Lung (tissue), 16 donors: ENCODE measurements around the gene TM6SF1. TPM values are rescaled to one million over a fixed set of nuclear protein-coding genes. Genes with fewer than 3 reads are reported as not detected.

Source experiments
- ATAC-seq: fragments of 200-7000 bp; cut with Tn5 transposase; one replicate; pipeline ENCODE4 v1.9.1; 2020; ENCODE audit warnings: moderate number of reproducible peaks; ENCODE audit not compliant: insufficient read depth, low FRiP score
- DNase-seq, 3 donors: peaks; one replicate each; pipeline ENCODE4 v3.0.0-alpha.2; 2013 to 2017
- H3K27ac ChIP-seq, 2 donors: one replicate each; pipeline ENCODE4 v1.5.1; 2013; ENCODE audit warnings: mild to moderate bottlenecking in 2 of 2, moderate library complexity in 2 of 2, control low read depth in 1 of 2, inconsistent platforms in 1 of 2, low read depth in 1 of 2, low read length in 1 of 2
- H3K27me3 ChIP-seq, 3 donors: one replicate each; pipeline ENCODE4 v1.5.1; 2013; ENCODE audit warnings: low read length in 2 of 3; ENCODE audit not compliant: control insufficient read depth in 3 of 3, insufficient read depth in 3 of 3
- H3K36me3 ChIP-seq, 4 donors: one replicate each; pipeline ENCODE4 v1.5.1; 2013; ENCODE audit warnings: low read length in 4 of 4, mild to moderate bottlenecking in 1 of 4, moderate library complexity in 1 of 4; ENCODE audit not compliant: control insufficient read depth in 4 of 4, insufficient read depth in 4 of 4
- H3K4me1 ChIP-seq, 5 donors: one replicate each; pipeline ENCODE4 v1.5.1; 2013; ENCODE audit warnings: low read length in 5 of 5, mild to moderate bottlenecking in 2 of 5, moderate library complexity in 1 of 5; ENCODE audit not compliant: control insufficient read depth in 5 of 5, insufficient read depth in 5 of 5
- H3K4me3 ChIP-seq: one replicate; pipeline ENCODE4 v1.5.1; 2013; ENCODE audit warnings: mild to moderate bottlenecking, control low read depth, moderate library complexity
- H3K9ac ChIP-seq, 2 donors: one replicate each; pipeline ENCODE4 v1.5.1; 2013; ENCODE audit warnings: low read length in 2 of 2, control low read depth in 1 of 2; ENCODE audit not compliant: insufficient read depth in 1 of 2
- H3K9me3 ChIP-seq, 4 donors: one replicate each; pipeline ENCODE4 v1.5.1; 2013; ENCODE audit warnings: low read length in 3 of 4, mild to moderate bottlenecking in 1 of 4, moderate library complexity in 1 of 4; ENCODE audit not compliant: control insufficient read depth in 4 of 4, insufficient read depth in 3 of 4
- WGBS, 2 donors: extraction: QIAGEN DNeasy Blood & Tissue Kit; methylation state at CpG; one replicate each; pipeline ENCODE4 v1.1.7; 2013; 5-methylcytosine and 5-hydroxymethylcytosine counted together
- long read RNA-seq, 5 donors: transcript quantifications; one replicate each; lab custom pipeline, GENCODE V29; 2026
- polyA plus RNA-seq, 2 donors: library from polyadenylated mRNA; stranded (reverse); fragments of 200-250 nt; gene quantifications; one replicate each; pipeline ENCODE4 v1.2.1, GENCODE V29; 2013
- total RNA-seq, 2 donors: library from RNA; depleted of rRNA in 1 of 2; stranded (reverse); fragments of >200 nt in 1 of 2; gene quantifications; one replicate each; pipeline ENCODE4 v1.2.1, GENCODE V29; 2014 to 2021
- TF ChIP-seq, protein P1 (sequence below): IDR thresholded peaks from 2 replicates; pipeline ENCODE4 v1.5.1; 2012; ENCODE audit warnings: mild to moderate bottlenecking; ENCODE audit errors: control extremely low read depth, extremely low read depth
- donor health status: control.
- donor health status: control.
- donor health status: Bipolar disorder and iron deficiency.
- donor health status: healthy.
- donor health status: DM: yes; HTN: yes; CAD: no.

Gene TM6SF1
- total RNA-seq (10 to 100 TPM in 1 of 2 donors, 1 to 10 TPM in 1; 4.3 to 15.8 TPM), polyA plus RNA-seq (10 to 100 TPM; 11.8 to 15.6 TPM)
- long read RNA-seq, donor 1, partial matches to known transcripts, result 21 of 22 reads
- long read RNA-seq, donor 1, other reads (novel, unspliced or antisense), result 0 of 22 reads
- long read RNA-seq, donor 2, partial matches to known transcripts, result 48 of 71 reads
- long read RNA-seq, donor 2, other reads (novel, unspliced or antisense), result 23 of 71 reads
- long read RNA-seq, donor 3, partial matches to known transcripts, result 40 of 60 reads
- long read RNA-seq, donor 3, other reads (novel, unspliced or antisense), result 20 of 60 reads
- long read RNA-seq, donor 4, partial matches to known transcripts, result 64 of 100 reads
- long read RNA-seq, donor 4, other reads (novel, unspliced or antisense), result 36 of 100 reads
- long read RNA-seq, donor 5, partial matches to known transcripts, result 117 of 168 reads
- long read RNA-seq, donor 5, other reads (novel, unspliced or antisense), result 51 of 168 reads

DNA sequence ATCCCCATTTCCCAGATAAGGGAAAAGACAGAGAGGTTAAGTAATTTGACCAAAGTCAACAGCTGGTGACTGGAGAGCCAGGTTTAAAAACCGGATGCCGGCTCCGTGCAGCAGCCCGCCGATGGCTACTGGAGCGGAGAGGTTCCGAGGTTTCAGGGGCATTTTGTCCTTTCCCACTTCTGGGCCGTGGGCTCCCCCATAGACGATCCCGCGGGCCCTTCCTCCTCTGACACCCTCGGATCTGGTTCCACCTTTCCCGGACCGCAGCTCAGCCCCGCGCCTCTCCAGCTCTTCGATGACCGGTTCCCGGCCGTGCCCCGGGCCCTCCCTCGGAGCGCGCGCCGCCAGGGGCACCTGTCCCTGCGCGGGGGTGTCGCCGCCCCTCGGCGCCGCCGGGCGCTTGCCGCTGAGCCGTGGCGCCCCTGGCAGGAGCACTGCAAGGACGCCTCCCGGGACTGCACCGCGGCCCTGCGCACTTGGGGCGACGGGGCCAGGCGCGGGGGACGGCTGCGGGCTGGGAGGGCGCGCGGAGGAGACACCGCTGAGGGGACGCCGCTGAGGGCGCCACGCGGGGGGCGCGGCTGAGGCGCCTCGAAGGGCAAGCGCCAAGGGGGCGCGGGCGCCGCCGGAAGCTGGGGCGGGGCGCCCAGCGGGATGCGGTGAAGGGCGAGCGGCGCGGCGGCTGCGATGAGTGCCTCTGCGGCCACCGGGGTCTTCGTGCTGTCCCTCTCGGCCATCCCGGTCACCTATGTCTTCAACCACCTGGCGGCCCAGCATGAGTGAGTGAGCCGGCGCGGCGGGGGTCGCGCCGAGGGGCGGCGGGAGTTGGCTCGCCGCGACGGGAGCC lies at the start of gene TM6SF1:
Gene TM6SF1, plus strand, starts transcription at position 652 of the 847 bp plus-strand sequence. Its CDS starts 36 bp downstream, at position 688.
- Histone ChIP-seq H3K9me3 (no peaks in the 10 kb centered on the region), H3K9ac (peak within 1 kb of the TSS in 1 of 2 donors; percentile 38), H3K4me3 (peak within 1 kb of the TSS; percentile 55), H3K36me3 (no peaks in the 10 kb centered on the region), H3K27me3 (peaks cover 0 to 20% (median 19%) of the 10 kb centered on the region in 3 donors), H3K27ac (peak within 1 kb of the TSS; percentile 48 to 73), H3K4me1 (peaks cover 0 to 21% (median 0%) of the 10 kb centered on the region in 5 donors)
- peak; percentile 24 for ATAC-seq
- TF ChIP-seq, protein P1, sequence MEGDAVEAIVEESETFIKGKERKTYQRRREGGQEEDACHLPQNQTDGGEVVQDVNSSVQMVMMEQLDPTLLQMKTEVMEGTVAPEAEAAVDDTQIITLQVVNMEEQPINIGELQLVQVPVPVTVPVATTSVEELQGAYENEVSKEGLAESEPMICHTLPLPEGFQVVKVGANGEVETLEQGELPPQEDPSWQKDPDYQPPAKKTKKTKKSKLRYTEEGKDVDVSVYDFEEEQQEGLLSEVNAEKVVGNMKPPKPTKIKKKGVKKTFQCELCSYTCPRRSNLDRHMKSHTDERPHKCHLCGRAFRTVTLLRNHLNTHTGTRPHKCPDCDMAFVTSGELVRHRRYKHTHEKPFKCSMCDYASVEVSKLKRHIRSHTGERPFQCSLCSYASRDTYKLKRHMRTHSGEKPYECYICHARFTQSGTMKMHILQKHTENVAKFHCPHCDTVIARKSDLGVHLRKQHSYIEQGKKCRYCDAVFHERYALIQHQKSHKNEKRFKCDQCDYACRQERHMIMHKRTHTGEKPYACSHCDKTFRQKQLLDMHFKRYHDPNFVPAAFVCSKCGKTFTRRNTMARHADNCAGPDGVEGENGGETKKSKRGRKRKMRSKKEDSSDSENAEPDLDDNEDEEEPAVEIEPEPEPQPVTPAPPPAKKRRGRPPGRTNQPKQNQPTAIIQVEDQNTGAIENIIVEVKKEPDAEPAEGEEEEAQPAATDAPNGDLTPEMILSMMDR, result no peak
- WGBS, 2 donors, result 1% methylated on average over 68 to 97 of the region's 97 CpGs
- DNase-seq, result peak; percentile 11 to 40 (median 23)

GRCh38 chr15:83057696-83058376 lies 49.6 kb upstream of the TM6SF1 start:
- DNase-seq (peak; percentile 56 to 84 (median 80)), ATAC-seq (no peak)
- TF ChIP-seq, protein P1, result no peak
- Histone ChIP-seq H3K27ac (peak overlapping the region in 1 of 2 donors; percentile 7), H3K4me3 (no peak overlapping the region), H3K4me1 (peaks cover 0 to 34% (median 18%) of the 10 kb centered on the region in 5 donors), H3K9me3 (no peaks in the 10 kb centered on the region), H3K27me3 (no peaks in the 10 kb centered on the region), H3K9ac (no peak overlapping the region), H3K36me3 (peaks cover 0 to 15% (median 12%) of the 10 kb centered on the region in 4 donors)
- 79 to 87% methylated on average over 7 of the region's 7 CpGs for WGBS, 2 donors

DNA sequence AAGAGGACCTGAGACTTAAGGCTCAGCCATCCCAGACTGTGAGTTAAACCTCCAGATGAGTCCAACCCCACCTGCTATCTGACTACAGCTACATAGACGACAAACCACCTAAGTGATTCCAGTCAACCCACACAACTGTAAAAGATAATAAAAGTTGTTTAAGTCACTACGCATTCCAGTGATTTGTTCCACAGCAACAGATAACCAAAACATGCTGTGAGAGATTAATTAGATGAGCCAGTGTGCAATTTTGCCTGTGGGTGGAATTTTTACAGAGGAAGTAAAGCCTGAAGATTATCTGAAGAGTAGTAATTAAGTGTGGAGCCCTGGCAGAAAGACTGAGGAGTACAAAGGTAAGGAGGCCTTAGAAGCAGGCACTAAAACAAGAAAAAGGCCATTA lies 45.8 kb upstream of the TM6SF1 start:
- H3K4me1 ChIP-seq, result peaks cover 0 to 51% (median 30%) of the 10 kb centered on the region in 5 donors
- peaks cover 0 to 7% (median 2%) of the 10 kb centered on the region in 4 donors for H3K36me3 ChIP-seq
- H3K4me3 ChIP-seq, result no peak overlapping the region
- no peak for DNase-seq
- H3K27me3 ChIP-seq, result no peaks in the 10 kb centered on the region
- no peak overlapping the region for H3K27ac ChIP-seq
- no peak for ATAC-seq
- H3K9ac ChIP-seq, result no peak overlapping the region
- WGBS, 2 donors, result 63 to 74% methylated on average over 2 of the region's 2 CpGs
- no peaks in the 10 kb centered on the region for H3K9me3 ChIP-seq
- TF ChIP-seq, protein P1, result no peak
